T-helper 1 cell treated with Interleukin-12 subunit alpha and Interleukin-12 subunit beta and Interleukin-4 antibody, amounts not matched to agents 30 μg/mL and 1 μg/mL, for 36 hours (primary cell): ENCODE results near the gene TMBIM4.

Experiments
- H3K27ac Mint-ChIP-seq: one replicate; pipeline ENCODE4 v1.8.0; 2021; ENCODE audit warnings: mild to moderate bottlenecking, mixed read lengths
- H3K27me3 Mint-ChIP-seq: one replicate; pipeline ENCODE4 v1.8.0; 2021; ENCODE audit warnings: low read depth, mixed read lengths
- H3K36me3 Mint-ChIP-seq: one replicate; pipeline ENCODE4 v1.8.0; 2021; ENCODE audit warnings: low read depth, mixed read lengths
- H3K4me1 Mint-ChIP-seq: one replicate; pipeline ENCODE4 v1.8.0; 2021; ENCODE audit warnings: low read depth, mixed read lengths
- H3K4me3 Mint-ChIP-seq: one replicate; pipeline ENCODE4 v1.8.0; 2021; ENCODE audit warnings: mild to moderate bottlenecking, moderate library complexity, mixed read lengths
- H3K9me3 Mint-ChIP-seq: one replicate; pipeline ENCODE4 v1.8.0; 2021; ENCODE audit warnings: mixed read lengths

TMBIM4 gene

DNA sequence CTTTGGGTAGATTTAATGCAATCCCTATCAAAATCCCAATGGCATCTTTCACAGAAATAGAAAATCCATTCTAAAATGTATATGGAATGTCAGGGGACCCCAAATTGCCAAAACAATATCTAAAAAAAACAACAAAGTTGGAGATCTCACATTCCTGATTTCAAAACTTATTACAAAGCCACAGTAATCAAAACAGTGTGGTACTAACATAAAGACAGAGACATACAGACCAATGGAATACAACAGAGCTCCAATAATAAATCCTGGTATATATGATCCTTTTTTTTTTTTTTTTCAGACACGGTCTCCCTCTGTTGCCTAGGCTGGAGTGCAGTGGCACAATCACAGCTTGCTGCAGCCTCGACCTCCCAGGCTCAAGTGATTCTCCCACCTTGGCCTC lies 4.7 kb downstream of the TMBIM4 start:
- Mint-ChIP-seq H3K27me3 (no peaks in the 10 kb centered on the region), H3K4me3 (no peak overlapping the region), H3K4me1 (peaks cover 31% of the 10 kb centered on the region), H3K36me3 (peaks cover 51% of the 10 kb centered on the region), H3K9me3 (peaks cover 25% of the 10 kb centered on the region), H3K27ac (no peak overlapping the region)

DNA sequence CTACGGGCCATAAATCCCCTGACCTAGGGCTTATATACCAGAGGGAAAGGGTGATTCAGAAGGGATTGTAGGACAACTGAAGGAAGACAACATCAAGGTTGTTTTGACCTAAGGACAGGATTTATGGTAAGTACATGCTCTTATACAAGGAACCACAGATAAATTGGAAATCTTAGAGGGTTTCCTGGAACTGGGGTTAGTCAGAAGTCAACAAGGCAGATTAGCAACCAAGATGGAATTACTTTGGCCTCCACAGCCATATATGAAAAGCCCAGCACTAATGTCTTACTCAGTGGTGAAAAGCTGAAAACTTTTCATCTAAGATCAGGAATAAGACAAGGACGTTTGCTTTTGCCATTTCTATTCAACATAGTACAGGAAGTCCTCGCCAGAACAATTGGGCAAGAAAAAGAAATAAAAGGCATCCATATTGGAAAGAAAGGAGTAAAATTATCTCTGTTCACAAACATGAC lies 5.4 kb downstream of the TMBIM4 start:
- Mint-ChIP-seq H3K9me3 (peaks cover 25% of the 10 kb centered on the region), H3K4me1 (peaks cover 34% of the 10 kb centered on the region), H3K4me3 (no peak overlapping the region), H3K27ac (no peak overlapping the region), H3K27me3 (no peaks in the 10 kb centered on the region), H3K36me3 (peaks cover 56% of the 10 kb centered on the region)

GRCh38 chr12:66163289-66163688 lies 6.5 kb downstream of the TMBIM4 start:
- Mint-ChIP-seq H3K27ac (no peak overlapping the region), H3K36me3 (peaks cover 57% of the 10 kb centered on the region), H3K27me3 (no peaks in the 10 kb centered on the region), H3K9me3 (peaks cover 25% of the 10 kb centered on the region), H3K4me3 (no peak overlapping the region), H3K4me1 (peaks cover 29% of the 10 kb centered on the region)

- Mint-ChIP-seq H3K4me3 (no peak overlapping the region), H3K4me1 (peaks cover 25% of the 10 kb centered on the region), H3K9me3 (peaks cover 25% of the 10 kb centered on the region), H3K27ac (peak overlapping the region; percentile 15), H3K36me3 (peaks cover 56% of the 10 kb centered on the region), H3K27me3 (no peaks in the 10 kb centered on the region)
Measured at GRCh38 chr12:66162701-66163100, 7.1 kb downstream of the TMBIM4 start.

- H3K4me3 Mint-ChIP-seq: no peak overlapping the region
- H3K36me3 Mint-ChIP-seq: peaks cover 44% of the 10 kb centered on the region
- no peaks in the 10 kb centered on the region for H3K27me3 Mint-ChIP-seq
- no peak overlapping the region for H3K27ac Mint-ChIP-seq
- H3K4me1 Mint-ChIP-seq: peaks cover 21% of the 10 kb centered on the region
- peaks cover 21% of the 10 kb centered on the region for H3K9me3 Mint-ChIP-seq
Measured at GRCh38 chr12:66160704-66161103, 9.1 kb downstream of the TMBIM4 start.

DNA sequence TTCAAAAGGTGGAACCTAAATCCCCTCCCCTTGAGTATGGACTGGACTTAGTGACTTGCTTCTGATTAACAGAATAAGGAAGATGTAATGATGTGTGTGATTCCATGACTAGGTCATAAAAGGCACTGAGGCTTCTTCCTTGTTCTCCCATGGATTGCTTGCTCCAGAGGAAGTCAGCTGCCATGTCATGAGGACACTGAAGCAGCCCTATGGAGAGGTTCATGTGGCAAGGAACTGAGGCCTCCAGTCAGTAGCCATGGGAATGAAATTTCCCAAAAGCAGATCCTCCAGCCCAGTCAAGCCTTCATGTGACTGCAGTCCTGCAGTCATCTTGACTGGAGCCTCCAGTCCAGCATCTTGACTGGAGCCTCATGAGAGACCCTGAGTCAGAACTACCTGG lies 10.7 kb downstream of the TMBIM4 start:
- peaks cover 14% of the 10 kb centered on the region for H3K4me1 Mint-ChIP-seq
- peaks cover 30% of the 10 kb centered on the region for H3K36me3 Mint-ChIP-seq
- no peak overlapping the region for H3K27ac Mint-ChIP-seq

DNA sequence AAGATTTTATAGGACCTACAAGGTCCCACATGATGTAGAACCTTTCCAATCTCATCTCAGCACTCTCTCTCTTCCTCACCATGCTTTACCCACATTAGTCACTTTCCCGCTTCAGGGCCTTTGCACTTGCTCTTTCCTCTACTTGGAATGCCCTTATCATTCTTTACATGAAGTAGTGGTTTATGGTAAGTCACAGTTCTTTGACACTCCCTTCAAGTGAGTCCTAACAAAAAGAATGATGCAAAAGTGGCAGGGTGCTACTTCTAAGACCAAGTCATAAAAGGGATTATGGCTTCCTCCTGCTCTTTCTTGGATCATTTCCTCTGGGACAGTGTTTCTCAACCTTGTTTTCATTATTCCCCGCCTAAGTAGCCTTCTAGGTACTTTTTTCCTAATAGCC lies 13.1 kb downstream of the TMBIM4 start:
- no peaks in the 10 kb centered on the region for H3K9me3 Mint-ChIP-seq
- H3K27ac Mint-ChIP-seq: no peak overlapping the region
- peaks cover 8% of the 10 kb centered on the region for H3K4me1 Mint-ChIP-seq

More for the DNA sequence above, 10.7 kb downstream of the TMBIM4 start:
- peaks cover 5% of the 10 kb centered on the region for H3K9me3 Mint-ChIP-seq
- H3K27me3 Mint-ChIP-seq: no peaks in the 10 kb centered on the region
- no peak overlapping the region for H3K4me3 Mint-ChIP-seq

DNA sequence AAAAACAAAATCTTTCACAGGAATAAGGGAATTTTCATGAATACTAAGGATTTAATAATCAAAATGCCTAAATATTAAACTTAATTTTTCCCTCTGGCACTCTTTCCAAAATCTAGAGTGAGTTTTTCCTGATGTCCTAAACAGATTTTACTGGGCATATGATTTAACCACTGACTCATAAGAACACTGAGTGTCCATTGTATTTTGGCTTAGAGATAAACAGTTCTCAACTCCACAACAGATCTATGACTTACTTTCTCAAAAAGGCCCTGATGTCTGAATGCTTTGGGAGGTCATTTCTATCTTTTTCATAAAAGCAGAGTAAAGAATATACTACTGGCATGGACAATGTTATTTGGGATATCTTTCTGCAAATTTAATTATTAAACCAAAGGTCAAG lies 15.0 kb downstream of the TMBIM4 start:
- Mint-ChIP-seq H3K36me3 (peaks cover 20% of the 10 kb centered on the region), H3K27me3 (no peaks in the 10 kb centered on the region), H3K9me3 (no peaks in the 10 kb centered on the region), H3K27ac (no peak overlapping the region), H3K4me1 (peaks cover 7% of the 10 kb centered on the region), H3K4me3 (no peak overlapping the region)

More for the DNA sequence above, 13.1 kb downstream of the TMBIM4 start:
- Mint-ChIP-seq H3K27me3 (no peaks in the 10 kb centered on the region), H3K36me3 (peaks cover 19% of the 10 kb centered on the region), H3K4me3 (no peak overlapping the region)

DNA sequence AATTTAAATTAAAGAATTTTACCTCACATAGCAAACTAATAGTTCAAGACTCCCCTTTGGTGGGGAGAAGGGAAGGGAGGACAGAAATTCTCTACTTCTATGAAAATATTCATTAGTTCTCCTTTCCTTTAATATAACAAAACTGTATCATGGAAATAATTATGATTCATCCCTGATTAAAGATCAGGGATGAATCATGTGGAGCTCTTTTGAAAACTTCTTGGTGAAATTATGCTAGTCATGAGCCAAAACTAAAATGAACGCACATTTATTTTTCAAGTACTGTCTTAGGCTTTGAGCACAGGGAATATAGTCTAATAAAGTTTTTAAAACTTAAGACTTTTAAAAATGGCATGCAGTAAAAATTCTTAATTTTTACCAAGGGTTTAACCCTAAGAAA lies 17.1 kb downstream of the TMBIM4 start:
- no peaks in the 10 kb centered on the region for H3K9me3 Mint-ChIP-seq
- no peak overlapping the region for H3K27ac Mint-ChIP-seq
- no peaks in the 10 kb centered on the region for H3K27me3 Mint-ChIP-seq
- peaks cover 16% of the 10 kb centered on the region for H3K36me3 Mint-ChIP-seq
- H3K4me3 Mint-ChIP-seq: no peak overlapping the region
- peaks cover 2% of the 10 kb centered on the region for H3K4me1 Mint-ChIP-seq

GRCh38 chr12:66149702-66150398 lies 19.9 kb downstream of the TMBIM4 start:
- H3K4me1 Mint-ChIP-seq: peaks cover 12% of the 10 kb centered on the region
- H3K36me3 Mint-ChIP-seq: peaks cover 17% of the 10 kb centered on the region
- no peaks in the 10 kb centered on the region for H3K27me3 Mint-ChIP-seq
- no peak overlapping the region for H3K27ac Mint-ChIP-seq
- H3K9me3 Mint-ChIP-seq: no peaks in the 10 kb centered on the region
- H3K4me3 Mint-ChIP-seq: no peak overlapping the region

- Mint-ChIP-seq H3K36me3 (peaks cover 48% of the 10 kb centered on the region), H3K4me1 (peaks cover 16% of the 10 kb centered on the region), H3K27ac (peak overlapping the region; percentile 57), H3K27me3 (no peaks in the 10 kb centered on the region), H3K9me3 (peaks cover 22% of the 10 kb centered on the region), H3K4me3 (no peak overlapping the region)
Measured at GRCh38 chr12:66144791-66145754, 24.7 kb downstream of the TMBIM4 start.

DNA sequence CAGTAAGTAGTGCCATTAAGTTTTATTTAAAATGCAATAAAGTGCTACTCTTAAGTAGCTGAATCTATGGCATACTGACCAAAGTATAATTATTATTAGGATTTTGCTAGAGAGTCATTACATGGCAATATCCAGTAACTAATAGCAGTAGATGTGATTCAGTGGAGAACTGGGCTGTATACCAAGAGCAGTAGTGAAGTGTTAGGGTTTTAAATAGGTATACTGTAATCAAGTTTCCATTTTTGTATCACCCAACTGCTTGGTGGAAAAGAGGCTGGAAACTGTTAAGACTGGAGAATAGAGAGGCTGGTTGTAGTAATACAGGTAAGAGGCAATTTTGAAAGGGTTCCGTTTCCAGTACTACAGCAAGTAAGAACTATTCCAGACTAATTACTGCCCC lies 25.9 kb downstream of the TMBIM4 start:
- Mint-ChIP-seq H3K4me1 (peaks cover 16% of the 10 kb centered on the region), H3K36me3 (peaks cover 58% of the 10 kb centered on the region), H3K27me3 (no peaks in the 10 kb centered on the region), H3K27ac (no peak overlapping the region), H3K9me3 (peaks cover 25% of the 10 kb centered on the region), H3K4me3 (no peak overlapping the region)

GRCh38 chr12:66142826-66143225 lies 27.0 kb downstream of the TMBIM4 start:
- Mint-ChIP-seq H3K36me3 (peaks cover 58% of the 10 kb centered on the region), H3K27ac (no peak overlapping the region), H3K9me3 (peaks cover 25% of the 10 kb centered on the region), H3K4me3 (no peak overlapping the region), H3K27me3 (no peaks in the 10 kb centered on the region), H3K4me1 (peaks cover 16% of the 10 kb centered on the region)

GRCh38 chr12:66141299-66141698 lies 28.5 kb downstream of the TMBIM4 start:
- Mint-ChIP-seq H3K9me3 (peaks cover 27% of the 10 kb centered on the region), H3K4me1 (peaks cover 16% of the 10 kb centered on the region), H3K36me3 (peaks cover 62% of the 10 kb centered on the region), H3K27me3 (no peaks in the 10 kb centered on the region), H3K27ac (no peak overlapping the region), H3K4me3 (no peak overlapping the region)

- Mint-ChIP-seq H3K9me3 (peaks cover 29% of the 10 kb centered on the region), H3K4me1 (peaks cover 12% of the 10 kb centered on the region), H3K27ac (no peak overlapping the region), H3K36me3 (peaks cover 64% of the 10 kb centered on the region), H3K4me3 (no peak overlapping the region), H3K27me3 (no peaks in the 10 kb centered on the region)
Measured at GRCh38 chr12:66140731-66141130, 29.1 kb downstream of the TMBIM4 start.
